HG03354 (cell line): ENCODE results near the gene LRBA.

Experiments used
- ATAC-seq: cut with Tn5 transposase; IDR thresholded peaks from one replicate; pipeline ENCODE4 v1.9.1; 2021; ENCODE audit warnings: mild to moderate bottlenecking; ENCODE audit not compliant: unreplicated experiment, poor library complexity, severe bottlenecking

LRBA gene

GRCh38 chr4:150826306-150826705, 188.8 kb downstream of the LRBA start:
- no peak for ATAC-seq

GRCh38 chr4:150822407-150822806, 192.7 kb downstream of the LRBA start:
- ATAC-seq = no peak

GRCh38 chr4:150821641-150822040, 193.4 kb downstream of the LRBA start:
- ATAC-seq = no peak

- ATAC-seq = no peak
Observed at GRCh38 chr4:150820409-150820808, 194.7 kb downstream of the LRBA start.

GRCh38 chr4:150818661-150819060, 196.4 kb downstream of the LRBA start:
- ATAC-seq = no peak

GRCh38 chr4:150817804-150818528, 197.1 kb downstream of the LRBA start:
- no peak for ATAC-seq

GRCh38 chr4:150817017-150817416, 198.1 kb downstream of the LRBA start:
- no peak for ATAC-seq

GRCh38 chr4:150816491-150816890, 198.6 kb downstream of the LRBA start:
- no peak for ATAC-seq

GRCh38 chr4:150814873-150815272, 200.2 kb downstream of the LRBA start:
- ATAC-seq = no peak

GRCh38 chr4:150805183-150806025, 209.7 kb downstream of the LRBA start:
- no peak for ATAC-seq

- no peak for ATAC-seq
Observed at GRCh38 chr4:150801833-150802232, 213.3 kb downstream of the LRBA start.

GRCh38 chr4:150799207-150799606, 215.9 kb downstream of the LRBA start:
- no peak for ATAC-seq

- ATAC-seq = no peak
Observed at GRCh38 chr4:150794706-150795105, 220.4 kb downstream of the LRBA start.

- no peak for ATAC-seq
Observed at GRCh38 chr4:150789864-150790263, 225.2 kb downstream of the LRBA start.

- ATAC-seq = no peak
Observed at GRCh38 chr4:150784939-150785338, 230.1 kb downstream of the LRBA start.

- ATAC-seq = no peak
Observed at GRCh38 chr4:150784305-150784704, 230.8 kb downstream of the LRBA start.

- no peak for ATAC-seq
Observed at GRCh38 chr4:150782921-150783320, 232.2 kb downstream of the LRBA start.

GRCh38 chr4:150782311-150782710, 232.8 kb downstream of the LRBA start:
- ATAC-seq = no peak

GRCh38 chr4:150781191-150781590, 233.9 kb downstream of the LRBA start:
- ATAC-seq = no peak

GRCh38 chr4:150779707-150780106, 235.4 kb downstream of the LRBA start:
- no peak for ATAC-seq
